Ishikawa (cell line): Measurements from ENCODE around the gene LSMEM2.

Experiments
- CEBPB ChIP-seq: IDR thresholded peaks from 2 replicates; pipeline ENCODE4 v1.6.1; 2012
- CREB1 ChIP-seq: IDR thresholded peaks from 2 replicates; pipeline ENCODE4 v1.6.1; 2012; ENCODE audit warnings: low read depth
- EGR1 ChIP-seq: IDR thresholded peaks from 2 replicates; pipeline ENCODE4 v1.6.1; 2012
- EP300 ChIP-seq: IDR thresholded peaks from 2 replicates; pipeline ENCODE4 v1.6.1; 2012; ENCODE audit warnings: borderline replicate concordance
- FOXM1 ChIP-seq: IDR thresholded peaks from 2 replicates; pipeline ENCODE4 v1.6.1; 2012; ENCODE audit warnings: low read depth, borderline replicate concordance
- NFIC ChIP-seq: IDR thresholded peaks from 2 replicates; pipeline ENCODE4 v1.6.1; 2012
- RAD21 ChIP-seq: IDR thresholded peaks from 2 replicates; pipeline ENCODE4 v1.6.1; 2012; ENCODE audit warnings: low read depth
- TAF1 ChIP-seq: IDR thresholded peaks from 2 replicates; pipeline ENCODE4 v1.6.1; 2012; ENCODE audit warnings: low read depth, mild to moderate bottlenecking
- TCF12 ChIP-seq: IDR thresholded peaks from 2 replicates; pipeline ENCODE4 v1.6.1; 2012; ENCODE audit warnings: low read depth
- TEAD4 ChIP-seq: IDR thresholded peaks from 2 replicates; pipeline ENCODE4 v1.6.1; 2012
- YY1 ChIP-seq: IDR thresholded peaks from 2 replicates; pipeline ENCODE4 v1.6.1; 2012; ENCODE audit warnings: low read depth
- ZBTB7A ChIP-seq: IDR thresholded peaks from 2 replicates; pipeline ENCODE4 v1.6.1; 2012; ENCODE audit warnings: low read depth
- TF ChIP-seq, protein P1 (sequence below): IDR thresholded peaks from 2 replicates; pipeline ENCODE4 v1.6.1; 2012
- TF ChIP-seq, protein P2 (sequence below): IDR thresholded peaks from 2 replicates; pipeline ENCODE4 v1.6.1; 2012; ENCODE audit warnings: low read depth, mild to moderate bottlenecking
- TF ChIP-seq, protein P3 (sequence below): IDR thresholded peaks from 2 replicates; pipeline ENCODE4 v1.6.1; 2012

LSMEM2 gene

DNA sequence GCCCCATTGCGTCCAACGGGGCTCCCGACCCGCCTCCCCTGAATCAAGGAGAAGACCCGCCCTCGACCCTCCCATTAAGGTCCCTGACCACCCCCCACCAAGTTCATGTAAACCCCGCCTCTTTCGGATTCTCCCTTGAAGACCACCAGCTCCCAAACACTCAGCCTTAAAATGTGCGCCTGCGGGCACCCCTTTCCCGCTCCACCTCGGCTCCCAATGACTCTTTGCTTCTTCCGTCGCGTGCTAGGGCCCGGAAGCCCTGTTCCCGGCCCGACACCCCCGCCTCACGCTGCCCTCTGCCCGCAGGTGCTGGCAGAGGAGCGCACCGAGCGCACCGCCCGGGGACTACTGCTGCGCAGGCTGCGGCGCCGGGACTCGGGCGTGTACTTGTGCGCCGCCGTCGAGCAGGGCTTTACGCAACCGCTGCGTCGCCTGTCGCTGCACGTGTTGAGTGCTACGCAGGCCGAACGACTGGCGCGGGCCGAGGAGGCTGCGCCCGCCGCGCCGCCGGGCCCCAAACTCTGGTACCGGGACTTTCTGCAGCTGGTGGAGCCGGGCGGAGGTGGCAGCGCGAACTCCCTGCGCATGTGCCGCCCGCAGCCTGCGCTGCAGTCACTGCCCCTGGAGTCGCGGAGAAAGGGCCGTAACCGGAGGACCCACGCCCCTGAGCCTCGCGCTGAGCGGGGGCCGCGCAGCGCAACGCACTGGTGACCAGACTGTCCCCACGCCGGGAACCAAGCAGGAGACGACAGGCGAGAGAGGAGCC is 2.7 kb upstream of the LSMEM2 start:
- TF ChIP-seq TCF12 (no peak), YY1 (no peak), TEAD4 (no peak)

DNA sequence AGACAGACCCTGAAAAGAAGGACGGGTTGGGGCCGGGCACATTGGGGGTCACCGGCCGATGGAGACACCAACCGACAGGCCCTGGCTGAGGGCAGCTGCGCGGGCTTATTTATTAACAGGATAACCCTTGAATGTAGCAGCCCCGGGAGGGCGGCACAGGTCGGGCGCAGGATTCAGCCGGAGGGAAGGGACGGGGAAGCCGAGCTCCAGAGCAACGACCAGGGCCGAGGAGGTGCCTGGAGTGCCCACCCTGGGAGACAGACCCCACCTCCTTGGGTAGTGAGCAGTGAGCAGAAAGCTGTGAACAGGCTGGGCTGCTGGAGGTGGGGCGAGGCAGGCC is 2.2 kb upstream of the LSMEM2 start:
- no peak for TF ChIP-seq TAF1
- TF ChIP-seq CREB1, result no peak
- TF ChIP-seq, protein P1, sequence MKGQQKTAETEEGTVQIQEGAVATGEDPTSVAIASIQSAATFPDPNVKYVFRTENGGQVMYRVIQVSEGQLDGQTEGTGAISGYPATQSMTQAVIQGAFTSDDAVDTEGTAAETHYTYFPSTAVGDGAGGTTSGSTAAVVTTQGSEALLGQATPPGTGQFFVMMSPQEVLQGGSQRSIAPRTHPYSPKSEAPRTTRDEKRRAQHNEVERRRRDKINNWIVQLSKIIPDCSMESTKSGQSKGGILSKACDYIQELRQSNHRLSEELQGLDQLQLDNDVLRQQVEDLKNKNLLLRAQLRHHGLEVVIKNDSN, result no peak

DNA sequence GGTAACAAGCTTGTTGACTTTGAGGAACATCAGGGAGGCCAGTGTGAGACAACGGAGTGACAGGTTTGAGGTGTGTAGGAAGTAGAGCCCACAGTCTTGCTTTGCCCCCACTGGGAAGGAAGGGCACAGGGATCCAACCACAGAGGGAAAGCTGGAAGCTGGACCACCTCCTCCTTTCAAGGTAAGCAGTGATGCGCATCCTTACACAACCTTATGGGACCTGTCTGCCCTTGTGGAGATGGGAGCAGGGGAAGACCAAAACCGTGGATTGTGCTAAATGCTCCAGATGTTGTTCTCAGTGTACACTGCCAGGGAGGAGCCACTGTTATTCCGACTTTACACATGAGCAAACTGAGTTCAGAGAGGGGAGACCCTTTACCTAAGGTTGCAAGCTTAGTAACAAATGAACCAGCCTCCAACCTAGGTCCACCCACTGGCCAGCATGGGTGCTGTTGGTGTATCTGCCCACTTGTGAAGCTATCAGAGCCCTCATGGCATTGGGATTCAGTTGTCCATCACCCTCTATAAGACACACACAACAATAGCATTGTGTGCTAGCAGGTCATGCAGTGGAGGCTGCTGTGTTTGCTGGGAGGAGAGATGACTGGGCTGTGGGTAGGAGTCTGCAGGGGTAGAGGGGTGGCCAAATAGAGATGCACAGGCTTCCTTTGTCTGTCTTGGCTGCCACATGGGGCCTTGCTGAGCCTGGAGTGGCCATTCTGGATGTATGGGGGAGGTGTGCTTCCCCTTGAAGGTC is 586 bp upstream of the LSMEM2 start:
- TF ChIP-seq EGR1 (no peak), CREB1 (no peak)

DNA sequence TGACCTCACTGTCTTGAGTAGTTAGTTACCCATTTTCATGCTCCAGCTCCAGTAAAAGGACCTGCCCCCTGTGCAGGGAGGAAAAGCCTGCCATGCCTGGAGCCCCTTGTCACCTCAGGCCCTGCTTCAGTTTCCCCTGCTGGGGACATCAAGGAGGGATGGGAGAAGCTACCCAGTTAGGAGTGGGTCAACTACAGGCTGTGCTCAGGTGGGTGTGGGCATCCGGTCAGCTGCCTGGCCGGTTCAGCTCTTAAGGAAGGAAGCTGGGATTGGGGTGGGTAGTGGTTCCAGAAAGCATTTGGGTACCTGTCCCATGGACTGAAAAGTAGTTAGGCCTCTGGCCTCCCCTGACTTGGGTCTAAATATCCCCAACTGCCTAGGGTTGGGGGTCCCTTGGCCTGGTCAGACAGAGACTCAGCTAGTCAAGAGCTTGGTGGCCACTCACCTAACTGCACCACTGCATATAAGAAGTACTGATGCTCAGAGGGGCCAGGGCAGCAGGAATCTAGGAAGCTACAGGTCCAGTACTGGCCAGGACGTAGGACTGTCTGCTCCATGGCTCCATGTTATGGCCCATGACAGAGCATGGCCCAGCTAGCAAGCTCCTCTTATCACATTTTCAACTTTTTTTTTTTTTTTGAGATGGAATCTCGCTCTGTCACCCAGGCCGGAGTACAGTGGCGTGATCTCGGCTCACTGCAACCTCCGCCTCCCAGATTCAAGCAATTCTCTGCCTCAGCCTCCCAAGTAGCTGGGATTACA is 549 bp downstream of the LSMEM2 start:
- no peak for TF ChIP-seq NFIC

DNA sequence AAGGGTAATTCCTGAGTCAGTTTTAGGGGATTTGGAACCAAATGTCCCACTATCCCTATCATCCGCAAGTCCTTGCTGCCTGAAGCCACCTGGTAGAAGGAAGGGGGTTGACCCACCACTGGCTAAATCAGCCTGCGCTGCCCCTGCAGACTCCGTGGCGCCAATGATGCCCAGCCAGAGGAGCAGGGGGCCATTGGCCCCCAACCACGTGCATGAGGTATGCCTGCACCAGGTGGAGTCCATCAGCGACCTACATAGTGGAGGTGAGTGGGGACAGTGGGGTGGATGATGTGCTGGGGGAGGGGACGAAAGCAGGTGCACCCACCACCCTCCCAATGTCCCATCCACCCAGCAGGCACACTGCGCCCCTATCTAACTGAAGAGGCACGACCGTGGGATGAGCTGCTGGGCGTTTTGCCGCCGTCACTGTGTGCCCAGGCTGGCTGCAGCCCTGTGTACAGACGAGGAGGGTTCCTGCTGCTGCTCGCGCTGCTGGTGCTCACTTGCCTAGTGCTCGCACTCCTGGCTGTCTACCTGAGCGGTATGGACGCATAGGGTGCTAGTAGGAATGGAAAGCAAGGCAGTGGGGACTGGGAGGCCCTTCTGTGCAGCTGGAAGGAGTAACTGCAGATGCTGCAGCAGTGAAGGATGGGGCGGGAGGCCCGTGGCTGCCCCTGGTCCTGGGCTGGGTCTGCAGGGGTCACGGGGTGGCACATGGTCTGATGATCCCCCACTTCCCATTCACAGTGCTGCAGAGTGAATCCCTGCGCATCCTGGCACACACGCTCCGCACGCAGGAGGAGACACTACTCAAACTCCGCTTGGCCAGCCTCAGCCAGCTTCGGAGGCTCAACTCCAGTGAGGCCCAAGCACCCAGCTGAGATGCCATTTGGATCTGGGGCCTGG is 7.7 kb downstream of the LSMEM2 start:
- TF ChIP-seq TAF1 (no peak), CEBPB (no peak), FOXM1 (no peak), CREB1 (no peak), EGR1 (no peak), ZBTB7A (no peak), YY1 (no peak), RAD21 (no peak), EP300 (no peak), TCF12 (no peak), TEAD4 (no peak), NFIC (no peak)
- TF ChIP-seq, protein P2, sequence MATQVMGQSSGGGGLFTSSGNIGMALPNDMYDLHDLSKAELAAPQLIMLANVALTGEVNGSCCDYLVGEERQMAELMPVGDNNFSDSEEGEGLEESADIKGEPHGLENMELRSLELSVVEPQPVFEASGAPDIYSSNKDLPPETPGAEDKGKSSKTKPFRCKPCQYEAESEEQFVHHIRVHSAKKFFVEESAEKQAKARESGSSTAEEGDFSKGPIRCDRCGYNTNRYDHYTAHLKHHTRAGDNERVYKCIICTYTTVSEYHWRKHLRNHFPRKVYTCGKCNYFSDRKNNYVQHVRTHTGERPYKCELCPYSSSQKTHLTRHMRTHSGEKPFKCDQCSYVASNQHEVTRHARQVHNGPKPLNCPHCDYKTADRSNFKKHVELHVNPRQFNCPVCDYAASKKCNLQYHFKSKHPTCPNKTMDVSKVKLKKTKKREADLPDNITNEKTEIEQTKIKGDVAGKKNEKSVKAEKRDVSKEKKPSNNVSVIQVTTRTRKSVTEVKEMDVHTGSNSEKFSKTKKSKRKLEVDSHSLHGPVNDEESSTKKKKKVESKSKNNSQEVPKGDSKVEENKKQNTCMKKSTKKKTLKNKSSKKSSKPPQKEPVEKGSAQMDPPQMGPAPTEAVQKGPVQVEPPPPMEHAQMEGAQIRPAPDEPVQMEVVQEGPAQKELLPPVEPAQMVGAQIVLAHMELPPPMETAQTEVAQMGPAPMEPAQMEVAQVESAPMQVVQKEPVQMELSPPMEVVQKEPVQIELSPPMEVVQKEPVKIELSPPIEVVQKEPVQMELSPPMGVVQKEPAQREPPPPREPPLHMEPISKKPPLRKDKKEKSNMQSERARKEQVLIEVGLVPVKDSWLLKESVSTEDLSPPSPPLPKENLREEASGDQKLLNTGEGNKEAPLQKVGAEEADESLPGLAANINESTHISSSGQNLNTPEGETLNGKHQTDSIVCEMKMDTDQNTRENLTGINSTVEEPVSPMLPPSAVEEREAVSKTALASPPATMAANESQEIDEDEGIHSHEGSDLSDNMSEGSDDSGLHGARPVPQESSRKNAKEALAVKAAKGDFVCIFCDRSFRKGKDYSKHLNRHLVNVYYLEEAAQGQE, result no peak
- TF ChIP-seq, protein P1, result no peak
- TF ChIP-seq, protein P3, sequence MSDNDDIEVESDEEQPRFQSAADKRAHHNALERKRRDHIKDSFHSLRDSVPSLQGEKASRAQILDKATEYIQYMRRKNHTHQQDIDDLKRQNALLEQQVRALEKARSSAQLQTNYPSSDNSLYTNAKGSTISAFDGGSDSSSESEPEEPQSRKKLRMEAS, result no peak

DNA sequence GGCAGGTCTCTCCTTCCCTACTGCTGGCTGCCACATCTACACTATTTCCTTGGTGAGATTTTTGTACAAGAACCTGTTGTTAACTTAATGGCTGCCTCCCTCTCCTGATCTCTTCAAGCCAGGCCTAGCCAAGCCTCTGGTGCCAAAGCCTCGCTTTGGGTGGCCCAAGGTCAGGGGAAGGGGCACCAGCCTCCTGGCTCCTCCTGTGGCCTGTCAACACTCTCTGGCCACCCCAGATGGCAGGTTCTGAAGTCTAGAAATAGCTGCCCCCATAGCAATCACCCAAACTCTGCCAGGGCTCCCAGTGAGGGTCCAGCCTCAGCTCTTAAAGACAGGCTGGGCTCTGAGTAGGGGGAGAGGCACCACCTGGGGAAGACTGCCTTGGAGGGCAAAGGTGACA is 8.4 kb downstream of the LSMEM2 start:
- TF ChIP-seq EGR1 (no peak), FOXM1 (no peak), TEAD4 (no peak), EP300 (no peak), CREB1 (no peak), NFIC (no peak), YY1 (no peak), RAD21 (no peak), ZBTB7A (no peak), TCF12 (no peak), CEBPB (no peak), TAF1 (no peak)
- TF ChIP-seq, protein P3, result no peak
- TF ChIP-seq, protein P1, result no peak
- TF ChIP-seq, protein P2, result no peak
